HG03457 (cell line): ENCODE measurements around the gene WNK2.
"Not testable (repeated sequence)": the region's sequence is repeated elsewhere in the genome, so short reads cannot be mapped to it uniquely, and the experiment has no call there.

Experiments used
- ATAC-seq: cut with Tn5 transposase; IDR thresholded peaks from one replicate; pipeline ENCODE4 v1.9.1; 2021; ENCODE audit warnings: moderate number of reproducible peaks; ENCODE audit not compliant: unreplicated experiment

The WNK2 gene

GRCh38 chr9:93233033-93233432 lies 49.1 kb downstream of the WNK2 start:
- no peak for ATAC-seq

- ATAC-seq = no peak
These were observed 50.7 kb downstream of the WNK2 start for GRCh38 chr9:93234600-93234999.

DNA sequence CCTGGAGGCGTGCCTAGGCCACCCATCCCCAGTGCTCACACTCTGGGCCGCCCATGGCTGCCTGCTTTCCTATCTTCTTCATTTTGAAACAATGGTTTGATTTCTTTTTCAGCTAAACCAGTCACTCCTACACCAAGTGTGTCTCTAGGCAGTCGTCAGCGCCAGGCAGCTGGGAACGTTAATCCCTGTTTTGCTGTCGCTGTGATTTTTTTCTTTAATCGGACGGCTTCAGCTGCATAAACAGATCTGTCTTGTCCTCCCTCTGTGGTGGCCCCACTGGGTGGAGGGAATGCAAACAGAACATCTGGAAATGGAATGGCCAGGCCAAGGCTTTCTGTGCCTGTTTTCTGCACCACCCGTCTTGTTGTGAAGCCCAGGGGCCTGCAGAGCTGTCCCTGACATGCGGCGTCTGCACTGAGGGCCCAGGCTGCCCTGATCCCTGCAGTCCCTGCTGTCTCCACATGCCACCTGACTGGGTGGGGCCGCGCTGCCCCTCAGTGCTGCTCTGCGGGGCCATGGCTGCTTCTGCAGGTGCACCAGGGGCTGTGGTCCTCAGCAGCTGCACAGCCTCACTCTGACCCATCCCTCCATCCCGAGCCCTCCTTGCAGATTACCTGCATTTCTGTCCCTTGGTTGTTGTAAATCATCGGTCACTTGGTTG lies 51.5 kb downstream of the WNK2 start:
- ATAC-seq = no peak

- no peak for ATAC-seq
These were observed 52.7 kb downstream of the WNK2 start for GRCh38 chr9:93236541-93237206.

- no peak for ATAC-seq
These were observed 53.6 kb downstream of the WNK2 start for GRCh38 chr9:93237540-93237939.

- ATAC-seq = no peak
These were observed 55.3 kb downstream of the WNK2 start for GRCh38 chr9:93238953-93239925.

GRCh38 chr9:93240891-93241334 lies 57.0 kb downstream of the WNK2 start:
- no peak for ATAC-seq

DNA sequence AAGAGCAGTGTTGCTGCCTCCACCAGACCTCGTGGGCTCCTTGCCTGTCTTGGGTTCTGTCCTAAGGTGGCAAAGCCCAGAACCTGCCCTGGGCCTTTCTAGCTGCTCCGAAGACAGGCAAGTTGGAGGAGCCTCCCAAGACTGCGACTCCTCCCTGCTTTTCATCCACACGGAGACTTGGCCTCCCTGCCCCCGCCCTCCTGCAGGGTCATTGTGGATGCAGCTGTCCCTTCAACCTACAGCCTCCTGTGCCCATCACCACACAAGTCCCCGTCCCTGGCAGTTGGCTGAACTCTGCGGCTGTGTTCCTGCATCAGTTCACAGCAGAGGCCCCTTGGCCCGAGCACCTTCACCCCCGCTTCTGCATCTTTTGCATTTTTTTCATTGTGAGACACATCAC lies 59.2 kb downstream of the WNK2 start:
- no peak for ATAC-seq

GRCh38 chr9:93244101-93244500 lies 60.2 kb downstream of the WNK2 start:
- no peak for ATAC-seq

- ATAC-seq = no peak
These were observed 60.8 kb downstream of the WNK2 start for GRCh38 chr9:93244510-93245436.

DNA sequence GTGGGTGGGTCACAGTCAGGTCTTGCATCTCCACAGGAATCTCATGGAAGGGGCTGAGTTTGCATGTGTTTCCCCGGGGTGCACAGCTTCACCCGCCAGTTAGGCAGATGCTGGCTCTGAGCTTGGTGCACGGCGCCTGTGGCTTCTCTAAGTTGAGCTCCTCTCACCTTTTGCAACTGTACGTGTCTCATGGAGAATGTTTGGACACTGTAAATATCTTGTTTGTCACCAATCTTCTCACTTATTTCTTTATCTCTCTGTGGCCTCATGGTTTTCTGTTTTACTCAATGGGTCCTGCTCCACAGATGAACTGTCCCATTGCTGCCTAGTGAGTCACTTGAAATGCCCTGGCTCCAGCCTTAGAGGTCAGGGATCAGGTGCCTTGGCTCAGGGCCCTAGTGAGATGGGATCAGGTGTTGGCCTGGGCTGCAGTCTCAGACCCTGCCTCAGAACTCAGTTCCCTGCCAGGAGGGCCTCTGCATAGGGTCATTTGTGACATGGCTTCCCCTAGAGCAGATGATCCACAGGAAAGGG lies 61.6 kb downstream of the WNK2 start:
- no peak for ATAC-seq

DNA sequence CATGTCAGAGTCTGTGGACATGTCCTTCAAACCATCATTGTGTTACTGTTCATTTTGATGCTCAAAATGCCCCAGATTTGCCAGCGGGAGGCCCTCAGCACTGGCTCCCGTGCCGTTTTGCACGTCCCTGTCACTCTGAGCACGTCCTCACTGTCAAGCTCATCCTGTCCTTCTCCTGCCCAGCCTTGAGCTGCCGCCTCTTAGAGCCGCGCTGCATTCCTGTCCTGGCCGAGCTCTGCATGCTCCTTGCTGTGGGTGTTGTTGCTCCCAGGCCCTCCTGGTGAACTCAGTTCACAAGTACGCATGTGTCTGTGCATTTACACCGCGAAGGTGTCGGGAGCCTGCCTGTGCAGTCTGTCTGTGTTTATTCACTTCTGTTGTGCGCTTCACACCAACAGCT lies 62.2 kb downstream of the WNK2 start:
- ATAC-seq = no peak

- ATAC-seq = no peak
These were observed 62.6 kb downstream of the WNK2 start for GRCh38 chr9:93246526-93246925.

DNA sequence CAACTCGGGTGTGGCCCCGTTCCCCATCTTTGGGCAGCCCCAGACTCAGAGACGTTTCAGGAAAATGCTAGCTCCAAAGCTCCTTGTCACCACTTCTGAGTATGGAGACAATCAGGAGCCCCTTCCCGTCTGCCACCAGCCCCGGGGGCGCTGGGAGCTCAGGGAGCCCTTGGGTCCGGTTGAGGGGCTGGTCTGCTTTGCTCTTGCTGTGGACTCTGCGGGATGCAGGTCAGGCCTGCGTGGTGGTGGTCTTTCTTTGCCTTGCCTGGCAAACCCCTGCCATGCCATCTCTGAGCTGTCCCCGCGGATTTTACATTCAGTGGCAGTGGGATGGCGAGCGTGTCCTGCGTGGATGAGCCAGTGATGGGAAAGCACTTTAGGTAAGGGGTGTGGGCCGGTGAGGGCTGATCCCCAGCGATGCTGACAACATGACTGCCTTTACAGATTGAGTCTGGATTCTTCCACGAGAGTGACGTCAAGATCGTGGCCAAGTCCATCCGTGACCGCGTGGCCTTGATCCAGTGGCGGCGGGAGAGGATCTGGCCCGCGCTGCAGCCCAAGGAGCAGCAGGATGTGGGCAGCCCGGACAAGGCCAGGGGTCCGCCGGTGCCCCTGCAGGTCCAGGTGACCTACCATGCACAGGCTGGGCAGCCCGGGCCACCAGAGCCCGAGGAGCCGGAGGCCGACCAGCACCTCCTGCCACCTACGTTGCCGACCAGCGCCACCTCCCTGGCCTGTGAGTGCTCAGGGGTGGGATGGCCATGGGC lies 63.3 kb downstream of the WNK2 start:
- ATAC-seq = no peak

DNA sequence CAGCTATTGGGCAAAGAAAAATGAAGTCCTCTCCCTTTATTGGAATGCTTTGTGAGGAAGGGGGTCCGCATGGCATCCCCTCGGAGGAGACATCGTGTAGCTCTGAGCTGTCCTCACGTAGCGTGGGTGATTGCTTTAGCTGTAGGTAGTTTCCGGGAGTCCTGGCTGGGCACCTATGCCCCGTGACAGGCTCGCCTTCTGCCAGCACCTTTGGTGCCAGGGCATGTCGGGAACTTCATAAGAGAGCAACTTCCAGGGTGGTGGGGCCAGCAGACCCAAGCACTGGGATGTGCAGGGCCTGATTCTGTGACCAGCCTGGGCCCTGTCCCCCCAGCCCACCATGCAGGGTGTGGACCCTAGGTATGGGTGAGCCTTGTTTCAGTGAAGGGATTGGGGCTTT lies 64.0 kb downstream of the WNK2 start:
- ATAC-seq = no peak

DNA sequence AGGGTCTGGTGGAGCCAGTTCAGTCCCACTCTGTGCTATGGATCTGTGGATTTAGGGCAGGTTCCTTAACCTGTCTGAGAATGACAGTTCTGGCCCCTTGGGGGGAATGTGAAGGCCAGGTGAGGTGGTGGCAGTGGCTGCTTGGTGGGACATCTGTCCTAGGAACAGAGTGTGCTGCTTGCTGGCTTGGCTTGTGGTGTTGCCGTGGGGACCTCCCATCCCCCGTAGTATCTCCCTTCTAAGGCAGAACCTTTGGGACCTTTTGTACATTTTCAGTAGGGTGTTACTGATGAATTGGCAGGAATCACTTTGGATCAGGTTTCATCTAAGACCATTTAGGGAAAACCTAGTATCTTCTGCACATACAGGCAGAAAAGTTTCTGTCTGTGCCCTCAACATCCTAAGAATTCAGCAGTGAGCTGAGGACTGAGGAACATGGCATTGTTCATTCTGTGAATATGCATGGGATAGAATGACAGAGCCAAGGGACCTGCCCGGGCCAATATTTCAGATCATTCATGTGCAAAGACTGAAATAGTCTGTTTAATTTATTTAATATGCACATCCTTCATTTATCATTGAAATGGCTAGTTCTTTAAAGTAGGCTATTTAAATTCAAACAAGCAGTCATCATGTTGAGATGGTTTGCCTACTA lies 64.6 kb downstream of the WNK2 start:
- ATAC-seq = no peak

- no peak for ATAC-seq
These were observed 66.2 kb downstream of the WNK2 start for GRCh38 chr9:93250185-93250584.

GRCh38 chr9:93251309-93251708 lies 67.4 kb downstream of the WNK2 start:
- not testable (repeated sequence) for ATAC-seq
